ENCODE results near the gene KDM4B. TPM values are rescaled to one million over a fixed set of nuclear protein-coding genes. Genes with fewer than 3 reads are reported as not detected.

Gene KDM4B
- total and polyA plus RNA-seq, 10 of the 15 experiments (the other 5 are each of a cell fraction or from before 2014, with no cell fraction given), result 0.47 to 49.6 (median 16.2) TPM

GRCh38 chr19:5186293-5187050 is 217.6 kb downstream of the KDM4B start:
- no peaks in the 10 kb centered on the region for H3K9me3 ChIP-seq (replicated peaks; ENCODE audit: control insufficient read depth, insufficient read depth, low read length)
- no peak for DNase-seq (ENCODE audit: low read depth, low spot score)
- no peak overlapping the region for H3K9ac ChIP-seq (ENCODE audit: control insufficient read depth, insufficient read depth, low read length)
- intact Hi-C loops (cut with micrococcal nuclease; ENCODE audit: unreplicated experiment) (no loop called here), in situ Hi-C loops (cut with MboI) (no loop called here)
- ChIA-PET POLR2A (interaction anchor here (0.6 to 0.7 kb wide), 2 partner anchors 28 to 292 kb away, joined by 3 to 6 read pairs; no protein-coding TSS in a partner anchor), CTCF (interaction anchor here (0.6 to 1.1 kb wide), 2 partner anchors 17 to 41 kb away, joined by 3 read pairs; no protein-coding TSS in a partner anchor), RAD21 (ENCODE audit: unreplicated experiment) (no interaction called here), SMC1A (ENCODE audit: uncharacterized antibody, unreplicated experiment) (no interaction called here)
- no peak overlapping the region for H3K4me2 ChIP-seq (ENCODE audit: control insufficient read depth, insufficient read depth)
- H3K79me2 ChIP-seq (ENCODE audit: control insufficient read depth, insufficient read depth, low read length), result no peaks in the 10 kb centered on the region
- FAIRE-seq, result no peak
- no peaks in the 10 kb centered on the region for H3K36me3 ChIP-seq (ENCODE audit: control insufficient read depth in 2 of 2, insufficient read depth in 2 of 2, low read length in 1 of 2)
- H3K4me1 ChIP-seq (ENCODE audit: control insufficient read depth, insufficient read depth, low read length), result no peaks in the 10 kb centered on the region
- H3K4me3 ChIP-seq, result no peak overlapping the region
- ATAC-seq, result no peak
- no TSS peak for BruUV-seq (replicated peaks)
- H2AFZ ChIP-seq (ENCODE audit: control insufficient read depth, low read depth, low read length), result no peak overlapping the region
- H3K27me3 ChIP-seq (replicated peaks in 1 of 2; ENCODE audit: control insufficient read depth in 2 of 2, insufficient read depth in 2 of 2, low read length in 1 of 2), result no peaks in the 10 kb centered on the region
- no peak for TF ChIP-seq ASH2L (IDR thresholded peaks at IDR 0.05; ENCODE audit: borderline replicate concordance, low read depth)
- TF ChIP-seq TCF12 (IDR thresholded peaks at IDR 0.05; ENCODE audit: low read depth, low read length), result no peak
- no peak for TF ChIP-seq BRCA1 (IDR thresholded peaks at IDR 0.05; ENCODE audit: low read depth, low read length)
- peak; percentile 80 for TF ChIP-seq BCL3 (IDR thresholded peaks at IDR 0.05; ENCODE audit: borderline replicate concordance, insufficient read depth, low read depth, low read length, poor library complexity, severe bottlenecking)
- TF ChIP-seq REST (IDR thresholded peaks at IDR 0.05; ENCODE audit: low read depth, low read length), result no peak
- no peak for TF ChIP-seq TCF7 (IDR thresholded peaks at IDR 0.05; ENCODE audit: borderline replicate concordance)
- H4K20me1 ChIP-seq (ENCODE audit: control insufficient read depth, insufficient read depth), result no peaks in the 10 kb centered on the region
- H3K27ac ChIP-seq (ENCODE audit: control insufficient read depth, insufficient read depth), result no peak overlapping the region
- WGBS (ENCODE audit: insufficient coverage, insufficient replicate concordance, low lambda C conversion rate, missing lambda C conversion rate), result 40% methylated on average over 7 of the region's 7 CpGs

All from GM12878 (cell line).